HepG2 (cell line): Measurements from ENCODE around the gene LEMD2.

Experiments
- CCAR2 ChIP-seq: fragments of 200-400 bp; formaldehyde crosslinking; optimal IDR thresholded peaks from 2 replicates; pipeline ENCODE3; 2018; ENCODE audit warnings: low read depth, mild to moderate bottlenecking, low read length, moderate library complexity
- KLF13 ChIP-seq: sonication (generic); formaldehyde crosslinking; IDR thresholded peaks from 2 replicates; pipeline ENCODE4 v1.4.0; 2020; ENCODE audit warnings: mild to moderate bottlenecking, missing genetic modification reagents
- RARG ChIP-seq: sonication (generic); formaldehyde crosslinking; IDR thresholded peaks from 2 replicates; pipeline ENCODE4 v1.4.0; 2020; ENCODE audit warnings: low read depth, mild to moderate bottlenecking, missing genetic modification reagents
- ZFP1 ChIP-seq: IDR thresholded peaks from 2 replicates; pipeline ENCODE4 v1.6.1; 2016
- ZFX ChIP-seq: sonication (generic); formaldehyde crosslinking; IDR thresholded peaks from 2 replicates; pipeline ENCODE4 v1.4.0; 2020; ENCODE audit warnings: mild to moderate bottlenecking, low read depth, missing genetic modification reagents, moderate library complexity
- ZNF644 ChIP-seq: IDR thresholded peaks from 2 replicates; pipeline ENCODE4 v1.6.1; 2016; ENCODE audit warnings: low read depth
- TF ChIP-seq, protein P1 (sequence below): sonication (generic); formaldehyde crosslinking; IDR thresholded peaks from 2 replicates; pipeline ENCODE4 v1.4.0; 2020; ENCODE audit warnings: missing genetic modification reagents

DNA sequence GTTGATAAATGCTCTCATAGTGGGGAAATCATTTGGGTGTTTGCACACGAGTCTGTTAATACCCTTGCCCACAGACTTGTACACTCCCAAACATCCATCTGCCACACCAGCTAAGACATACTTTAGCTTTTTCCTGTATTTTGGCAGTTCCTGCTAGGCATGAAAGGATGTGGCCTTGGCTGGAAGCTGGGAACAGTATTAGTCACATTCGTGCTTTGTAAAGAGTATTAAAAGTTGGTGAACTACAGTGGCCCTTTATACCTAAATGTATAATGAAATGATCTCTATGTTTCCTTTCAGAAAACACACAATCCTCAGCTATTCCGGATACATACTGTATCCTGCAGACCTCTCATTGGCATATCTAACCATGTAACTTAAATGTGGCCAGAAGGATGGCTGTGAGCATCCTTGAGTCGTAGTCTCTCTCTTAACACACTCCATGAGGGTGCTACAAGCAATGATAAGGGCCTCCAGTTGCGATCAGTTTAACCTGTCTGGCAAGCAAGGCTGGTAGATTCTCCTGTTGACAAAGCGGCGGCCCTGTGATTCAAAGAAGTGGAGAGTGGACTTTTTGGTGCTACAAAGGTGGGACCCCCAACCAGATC is 1.5 kb downstream of the LEMD2 start:
- TF ChIP-seq ZNF644 (CRISPR knock-in tag) = no peak
- TF ChIP-seq KLF13 (CRISPR knock-in tag) = no peak
- no peak for TF ChIP-seq RARG (CRISPR knock-in tag)
- TF ChIP-seq ZFX (CRISPR knock-in tag) = no peak
- TF ChIP-seq, protein P1, sequence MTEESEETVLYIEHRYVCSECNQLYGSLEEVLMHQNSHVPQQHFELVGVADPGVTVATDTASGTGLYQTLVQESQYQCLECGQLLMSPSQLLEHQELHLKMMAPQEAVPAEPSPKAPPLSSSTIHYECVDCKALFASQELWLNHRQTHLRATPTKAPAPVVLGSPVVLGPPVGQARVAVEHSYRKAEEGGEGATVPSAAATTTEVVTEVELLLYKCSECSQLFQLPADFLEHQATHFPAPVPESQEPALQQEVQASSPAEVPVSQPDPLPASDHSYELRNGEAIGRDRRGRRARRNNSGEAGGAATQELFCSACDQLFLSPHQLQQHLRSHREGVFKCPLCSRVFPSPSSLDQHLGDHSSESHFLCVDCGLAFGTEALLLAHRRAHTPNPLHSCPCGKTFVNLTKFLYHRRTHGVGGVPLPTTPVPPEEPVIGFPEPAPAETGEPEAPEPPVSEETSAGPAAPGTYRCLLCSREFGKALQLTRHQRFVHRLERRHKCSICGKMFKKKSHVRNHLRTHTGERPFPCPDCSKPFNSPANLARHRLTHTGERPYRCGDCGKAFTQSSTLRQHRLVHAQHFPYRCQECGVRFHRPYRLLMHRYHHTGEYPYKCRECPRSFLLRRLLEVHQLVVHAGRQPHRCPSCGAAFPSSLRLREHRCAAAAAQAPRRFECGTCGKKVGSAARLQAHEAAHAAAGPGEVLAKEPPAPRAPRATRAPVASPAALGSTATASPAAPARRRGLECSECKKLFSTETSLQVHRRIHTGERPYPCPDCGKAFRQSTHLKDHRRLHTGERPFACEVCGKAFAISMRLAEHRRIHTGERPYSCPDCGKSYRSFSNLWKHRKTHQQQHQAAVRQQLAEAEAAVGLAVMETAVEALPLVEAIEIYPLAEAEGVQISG = no peak
- TF ChIP-seq CCAR2 = no peak
- TF ChIP-seq ZFP1 (CRISPR knock-in tag) = no peak
